ENCODE results near the gene CELA3B. TPM values are rescaled to one million over a fixed set of nuclear protein-coding genes. Genes with fewer than 3 reads are reported as not detected.
"Not testable (repeated sequence)": the region's sequence is repeated elsewhere in the genome, so short reads cannot be mapped to it uniquely, and the experiment has no call there.

Gene CELA3B
- polyA plus RNA-seq, 6 donors from 2014 or later = not detected

DNA sequence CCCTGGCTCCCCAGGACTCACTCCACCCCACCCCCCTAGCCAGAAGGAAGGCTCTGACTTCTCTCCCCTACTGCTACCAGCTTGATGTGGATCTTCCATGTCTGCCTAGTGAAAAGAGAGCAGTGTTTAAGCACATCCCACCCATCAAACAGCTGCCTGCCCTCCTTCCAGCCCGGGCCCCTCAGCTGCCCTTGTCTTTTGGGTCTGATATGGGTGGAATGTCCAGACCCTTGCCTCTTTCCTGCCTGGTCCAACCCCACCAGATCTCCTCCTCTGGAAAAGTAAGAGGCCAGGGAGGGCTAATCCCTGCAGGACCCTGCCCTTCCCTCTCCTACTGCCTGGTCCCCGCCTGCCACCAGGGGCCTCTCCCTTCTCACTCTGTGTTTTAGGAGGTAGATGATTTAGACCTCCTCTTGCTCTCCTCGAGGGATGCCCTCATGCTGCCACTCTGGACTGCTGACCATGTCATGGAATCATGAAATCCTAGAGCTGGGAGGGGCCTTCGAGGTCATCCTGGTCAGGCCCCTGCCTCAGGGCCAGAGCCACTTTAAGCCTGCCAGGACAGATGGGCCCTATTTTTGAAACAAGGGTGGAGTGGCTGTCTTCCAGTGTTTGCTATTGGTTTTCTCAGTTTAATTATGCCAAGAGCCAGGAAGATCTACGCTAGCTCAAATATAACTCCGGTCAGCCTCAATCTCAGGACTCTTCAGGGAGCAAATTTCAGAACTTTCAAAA, 23.9 kb upstream of the CELA3B start:
- no peaks in the 10 kb centered on the region for H3K36me3 Mint-ChIP-seq
- ATAC-seq (ENCODE audit: low read depth in 2 of 2) (no peak), DNase-seq (no peak)
- H3K4me1 Mint-ChIP-seq = peaks cover 0 to 5% (median 0%) of the 10 kb centered on the region in 3 donors
- no peaks in the 10 kb centered on the region for H3K9me3 Mint-ChIP-seq
- H3K4me3 Mint-ChIP-seq = no peak overlapping the region
- no peak overlapping the region for H3K27ac Mint-ChIP-seq
- H3K27me3 Mint-ChIP-seq = peaks cover 0 to 18% (median 16%) of the 10 kb centered on the region in 3 donors

DNA sequence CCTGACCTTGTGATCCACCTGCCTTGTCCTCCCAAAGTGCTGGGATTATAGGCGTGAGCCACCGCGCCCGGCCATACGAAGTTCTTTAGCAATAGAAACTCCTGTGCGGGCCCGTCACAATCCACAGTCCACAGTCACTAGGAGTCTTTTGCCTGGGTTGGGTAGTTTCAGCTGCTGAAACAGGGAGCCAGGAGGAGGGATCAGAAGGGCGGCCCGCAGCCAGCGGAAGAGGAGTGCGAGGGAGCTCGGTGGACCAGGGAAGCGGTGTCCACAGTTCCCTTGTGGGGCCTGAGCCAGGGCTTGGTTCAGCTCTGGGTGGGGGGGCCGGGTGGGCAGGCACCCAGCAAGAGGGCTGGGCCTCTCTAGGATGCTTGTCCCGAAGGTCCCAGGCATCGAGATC, 21.8 kb upstream of the CELA3B start:
- no peak for ATAC-seq (ENCODE audit: low read depth in 2 of 2)
- no peak overlapping the region for H3K4me3 Mint-ChIP-seq
- no peak overlapping the region for H3K27ac Mint-ChIP-seq
- H3K27me3 Mint-ChIP-seq = peaks cover 0 to 23% (median 22%) of the 10 kb centered on the region in 3 donors
- H3K36me3 Mint-ChIP-seq = no peaks in the 10 kb centered on the region
- peaks cover 0 to 5% (median 0%) of the 10 kb centered on the region in 3 donors for H3K4me1 Mint-ChIP-seq
- H3K9me3 Mint-ChIP-seq = no peaks in the 10 kb centered on the region
- no peak for DNase-seq

DNA sequence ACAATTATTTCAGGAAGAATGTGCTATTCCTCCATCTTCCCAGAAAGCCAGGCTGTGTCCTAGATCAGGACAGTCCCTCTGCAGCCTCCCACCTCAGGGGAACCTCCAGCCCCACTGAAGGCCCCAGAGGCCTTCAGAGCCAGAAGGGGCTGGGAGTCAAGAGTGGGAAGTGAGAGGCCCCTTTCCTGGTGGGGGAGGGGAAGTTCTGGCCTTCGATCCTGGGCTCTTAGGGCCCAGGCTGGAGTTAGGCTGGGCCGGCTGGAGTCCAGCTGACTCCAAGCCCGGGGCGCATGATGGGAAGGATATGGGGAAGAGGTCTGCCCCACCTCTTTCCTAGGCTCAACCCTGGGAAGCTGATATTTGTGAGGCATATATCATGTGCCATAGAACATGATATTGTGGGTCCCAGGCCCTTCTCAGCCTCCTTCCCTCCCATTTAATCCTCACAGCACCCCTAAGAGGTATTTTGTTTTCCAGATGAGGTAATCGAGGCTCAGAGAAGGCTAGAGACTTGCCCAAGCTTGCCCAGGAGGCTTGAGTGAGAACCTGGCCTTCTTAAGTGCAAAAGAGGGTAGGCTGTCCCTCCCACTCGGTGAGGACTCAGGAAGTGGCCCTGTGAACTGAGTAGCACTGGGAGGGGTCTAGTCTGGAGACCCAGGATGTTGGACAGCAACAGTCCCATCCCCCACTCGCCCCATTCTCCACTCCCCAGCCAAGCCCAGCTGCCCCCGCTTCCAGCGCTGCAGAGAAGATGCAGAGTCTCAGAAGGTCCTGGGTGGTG, 21.1 kb upstream of the CELA3B start:
- no peak for ATAC-seq (ENCODE audit: low read depth in 2 of 2)
- peaks cover 0 to 5% (median 0%) of the 10 kb centered on the region in 3 donors for H3K4me1 Mint-ChIP-seq
- no peaks in the 10 kb centered on the region for H3K36me3 Mint-ChIP-seq
- H3K9me3 Mint-ChIP-seq = no peaks in the 10 kb centered on the region
- H3K27ac Mint-ChIP-seq = no peak overlapping the region
- DNase-seq = no peak
- H3K4me3 Mint-ChIP-seq = no peak overlapping the region
- peaks cover 0 to 22% (median 21%) of the 10 kb centered on the region in 3 donors for H3K27me3 Mint-ChIP-seq

DNA sequence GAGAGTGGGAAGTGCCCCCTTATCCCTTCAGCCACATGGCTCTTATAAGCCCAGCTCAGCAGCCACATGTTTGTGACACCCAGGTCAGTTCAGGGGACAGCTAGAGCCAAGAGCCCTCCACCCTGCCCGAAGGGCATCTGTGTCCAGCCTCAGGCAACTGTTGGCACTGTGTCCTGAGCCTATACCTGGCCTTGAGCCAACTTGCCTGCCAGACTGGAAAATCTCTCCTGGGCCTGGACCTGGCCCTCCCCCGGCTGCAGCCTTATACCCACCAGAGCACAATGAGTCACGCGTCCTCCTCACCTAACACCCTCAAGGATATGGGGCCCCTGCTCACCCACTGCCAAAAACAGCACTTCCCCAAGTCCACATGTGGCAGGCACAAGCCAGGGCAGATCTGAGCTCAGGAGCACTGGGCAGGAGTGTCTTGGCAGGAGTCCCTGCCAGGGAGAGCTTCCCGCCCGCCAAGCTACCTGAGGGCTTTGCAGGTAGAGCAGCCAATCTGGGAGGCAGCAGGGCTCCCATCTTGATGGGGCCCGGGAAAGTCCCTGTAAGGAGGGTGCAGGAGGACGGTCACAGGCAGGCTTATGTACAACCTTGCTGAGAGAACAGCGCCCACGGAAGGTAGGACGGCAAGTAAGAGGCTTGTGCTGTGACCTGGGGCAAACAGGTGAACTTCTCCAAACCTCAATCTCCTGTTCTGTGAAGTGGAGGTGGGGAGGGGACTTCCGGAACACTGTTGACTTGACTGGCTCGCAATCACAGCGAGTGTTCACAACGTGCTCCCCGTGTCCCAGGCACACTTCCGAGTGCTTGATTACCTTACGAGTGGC, 19.9 kb upstream of the CELA3B start:
- Mint-ChIP-seq H3K9me3 (no peaks in the 10 kb centered on the region), H3K4me1 (peaks cover 0 to 5% (median 0%) of the 10 kb centered on the region in 3 donors), H3K27ac (peak overlapping the region in 1 of 6 donors; percentile 26), H3K27me3 (peaks cover 0 to 22% (median 18%) of the 10 kb centered on the region in 3 donors), H3K4me3 (peak overlapping the region in 1 of 8 donors; percentile 25), H3K36me3 (no peaks in the 10 kb centered on the region)
- DNase-seq = no peak
- peak in 1 of 2 donors; percentile 45 for ATAC-seq (ENCODE audit: low read depth in 2 of 2)

DNA sequence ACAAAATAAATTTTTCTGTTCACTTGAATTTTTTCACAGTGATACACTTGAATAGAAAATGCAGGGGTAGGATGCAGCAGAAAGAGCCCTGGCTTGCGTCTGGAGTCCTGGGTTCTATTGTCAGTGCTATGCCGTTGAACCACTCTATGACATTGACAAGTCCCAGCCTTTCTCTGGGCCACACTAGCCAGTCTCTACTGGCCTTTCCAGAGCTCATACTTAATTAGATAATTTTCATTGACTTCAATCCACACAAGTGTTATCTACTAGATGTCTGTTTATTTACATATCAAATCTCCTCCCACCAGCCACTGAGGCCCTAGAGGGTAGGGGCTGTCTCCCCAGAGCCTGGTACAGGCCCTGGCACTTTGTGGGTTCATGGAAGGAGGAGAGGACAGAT, 15.5 kb upstream of the CELA3B start:
- H3K36me3 Mint-ChIP-seq = no peaks in the 10 kb centered on the region

DNA sequence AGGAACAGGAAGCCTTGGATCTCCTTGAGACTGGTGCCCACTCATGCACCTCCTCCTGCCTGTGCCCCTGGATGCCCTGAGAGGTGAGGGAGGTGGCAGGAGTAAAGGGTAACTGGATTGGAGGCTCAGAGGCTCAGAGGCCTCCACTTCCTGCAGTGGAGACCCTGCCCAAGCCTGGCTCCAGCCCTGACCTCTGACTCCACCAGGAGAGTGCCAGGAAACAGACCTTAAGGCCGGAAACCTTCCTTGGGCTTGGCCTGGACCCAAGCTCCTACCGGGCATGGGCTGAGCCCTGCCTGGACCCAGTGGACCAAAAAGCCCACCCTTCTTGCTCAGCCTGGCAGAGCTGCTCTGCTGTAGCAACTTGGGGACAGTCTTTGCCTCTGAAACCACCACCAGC, 15.0 kb upstream of the CELA3B start:
- H3K4me3 Mint-ChIP-seq = no peak overlapping the region
- DNase-seq (no peak), ATAC-seq (ENCODE audit: low read depth in 2 of 2) (no peak)
- H3K9me3 Mint-ChIP-seq = no peaks in the 10 kb centered on the region
- H3K27me3 Mint-ChIP-seq = peaks cover 11 to 36% (median 27%) of the 10 kb centered on the region in 3 donors
- H3K4me1 Mint-ChIP-seq = peaks cover 3 to 9% (median 4%) of the 10 kb centered on the region in 3 donors
- no peaks in the 10 kb centered on the region for H3K36me3 Mint-ChIP-seq
- H3K27ac Mint-ChIP-seq = peak overlapping the region in 1 of 6 donors; percentile 19

More for the DNA sequence above, 15.5 kb upstream of the CELA3B start:
- H3K4me3 Mint-ChIP-seq = no peak overlapping the region
- no peak for ATAC-seq (ENCODE audit: low read depth in 2 of 2)
- no peaks in the 10 kb centered on the region for H3K9me3 Mint-ChIP-seq
- no peak for DNase-seq
- peaks cover 11 to 35% (median 23%) of the 10 kb centered on the region in 3 donors for H3K27me3 Mint-ChIP-seq
- no peak overlapping the region for H3K27ac Mint-ChIP-seq
- H3K4me1 Mint-ChIP-seq = peaks cover 3 to 11% (median 4%) of the 10 kb centered on the region in 3 donors

DNA sequence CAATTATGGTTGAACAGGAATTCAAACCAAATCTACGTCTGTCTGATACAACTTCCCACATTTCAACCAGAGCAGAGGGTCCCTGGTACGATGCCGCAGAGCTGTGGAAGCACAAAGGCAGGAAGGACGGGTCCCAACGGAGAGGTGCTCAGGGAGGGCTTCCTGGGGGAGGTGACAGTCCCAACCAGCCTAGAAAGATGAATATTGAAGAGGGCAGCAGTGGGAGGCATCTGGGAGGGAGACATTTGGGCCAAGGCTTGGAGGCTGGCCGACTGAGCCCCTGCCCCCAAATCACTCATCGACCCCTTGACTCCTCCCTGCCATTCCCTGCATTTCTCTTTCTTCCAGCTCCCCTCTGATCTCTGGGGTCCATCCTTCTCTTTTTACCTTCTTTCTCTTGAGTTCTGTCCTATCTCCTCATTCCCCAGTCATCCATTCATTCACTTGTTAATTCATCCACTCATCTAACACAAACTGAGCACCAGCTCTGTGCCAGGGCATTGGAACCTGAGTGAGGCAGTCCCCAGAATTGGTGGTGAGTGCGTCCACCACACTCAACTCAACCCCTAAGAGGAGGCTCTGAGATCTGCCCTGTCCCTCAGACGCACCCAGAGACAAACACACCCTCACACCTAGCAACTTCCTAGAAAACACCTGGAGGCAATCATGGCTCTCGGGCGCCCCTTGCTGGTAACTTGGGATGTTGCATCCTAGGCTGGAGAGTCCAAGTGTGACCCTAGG, 13.2 kb upstream of the CELA3B start:
- no peaks in the 10 kb centered on the region for H3K36me3 Mint-ChIP-seq
- peaks cover 3 to 5% (median 4%) of the 10 kb centered on the region in 3 donors for H3K4me1 Mint-ChIP-seq
- H3K27ac Mint-ChIP-seq = peak overlapping the region in 1 of 6 donors; percentile 72
- no peak overlapping the region for H3K4me3 Mint-ChIP-seq
- H3K9me3 Mint-ChIP-seq = no peaks in the 10 kb centered on the region
- DNase-seq = peak; percentile 67
- ATAC-seq (ENCODE audit: low read depth in 2 of 2) = peak; percentile 79 to 88
- peaks cover 10 to 23% (median 11%) of the 10 kb centered on the region in 3 donors for H3K27me3 Mint-ChIP-seq

DNA sequence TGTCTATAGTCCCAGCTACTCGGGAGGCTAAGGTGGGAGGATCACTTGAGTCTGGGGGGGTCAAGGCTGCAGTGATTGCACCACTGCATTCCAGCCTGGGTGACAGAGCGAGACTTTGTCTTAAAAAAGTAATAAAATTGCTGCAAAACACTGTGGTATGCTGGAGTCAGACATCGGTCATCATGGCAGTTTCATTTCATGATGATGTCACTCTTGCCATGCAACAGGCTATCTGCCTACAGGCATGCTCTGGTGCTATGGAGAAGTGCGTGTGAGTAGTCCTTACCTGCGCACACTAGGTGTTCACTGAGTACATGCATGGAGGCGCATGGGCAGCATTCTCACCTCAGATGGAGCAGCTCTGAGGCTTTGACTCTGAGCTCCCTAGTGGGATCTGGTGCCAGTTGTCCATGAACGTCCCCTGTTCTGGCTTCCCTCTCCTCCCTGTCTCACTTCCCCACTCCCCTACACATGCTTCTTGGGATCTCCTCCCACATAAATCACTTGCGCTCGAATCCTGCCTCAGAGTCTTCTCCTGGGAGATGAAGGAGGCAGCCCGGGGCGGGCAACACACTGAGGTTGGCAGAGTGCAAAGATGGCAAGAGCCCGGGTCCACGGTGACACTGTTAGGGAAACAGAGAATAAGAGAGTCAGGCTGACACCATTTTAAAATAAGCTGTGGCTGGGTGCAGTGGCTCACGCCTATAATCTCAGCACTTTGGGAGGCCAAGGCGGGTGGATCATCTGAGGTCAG, 10.4 kb upstream of the CELA3B start:
- ATAC-seq (ENCODE audit: low read depth in 2 of 2) = no peak

DNA sequence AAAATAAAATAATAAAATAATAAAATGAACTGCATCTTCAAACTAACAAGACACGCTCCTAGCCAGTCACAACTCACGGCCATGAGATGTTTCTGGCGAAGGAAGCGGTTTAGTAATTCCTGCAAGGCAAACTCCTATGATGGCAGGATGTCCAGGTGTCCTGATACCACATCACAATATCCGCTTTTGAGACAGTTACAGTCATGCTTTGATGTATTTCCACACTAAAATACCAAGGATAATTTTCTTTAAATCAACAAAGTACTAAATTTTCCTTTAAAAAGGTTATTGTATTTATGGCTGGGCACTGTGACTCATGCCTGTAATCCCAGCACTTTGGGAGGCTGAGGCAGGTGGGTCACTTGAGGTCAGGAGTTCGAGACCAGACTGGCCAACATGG, 9.6 kb upstream of the CELA3B start:
- not testable (repeated sequence) for DNase-seq; H3K4me1 Mint-ChIP-seq; H3K4me3 Mint-ChIP-seq; H3K36me3 Mint-ChIP-seq; H3K9me3 Mint-ChIP-seq; H3K27ac Mint-ChIP-seq; ATAC-seq (ENCODE audit: low read depth in 2 of 2)
- H3K27me3 Mint-ChIP-seq = peaks cover 10 to 26% (median 11%) of the 10 kb centered on the region in 3 donors

More for the DNA sequence above, 10.4 kb upstream of the CELA3B start:
- Mint-ChIP-seq H3K9me3 (no peaks in the 10 kb centered on the region), H3K27ac (no peak overlapping the region), H3K4me3 (no peak overlapping the region), H3K4me1 (peaks cover 3 to 5% (median 4%) of the 10 kb centered on the region in 3 donors), H3K27me3 (peaks cover 10 to 26% (median 11%) of the 10 kb centered on the region in 3 donors), H3K36me3 (no peaks in the 10 kb centered on the region)
- DNase-seq = no peak

DNA sequence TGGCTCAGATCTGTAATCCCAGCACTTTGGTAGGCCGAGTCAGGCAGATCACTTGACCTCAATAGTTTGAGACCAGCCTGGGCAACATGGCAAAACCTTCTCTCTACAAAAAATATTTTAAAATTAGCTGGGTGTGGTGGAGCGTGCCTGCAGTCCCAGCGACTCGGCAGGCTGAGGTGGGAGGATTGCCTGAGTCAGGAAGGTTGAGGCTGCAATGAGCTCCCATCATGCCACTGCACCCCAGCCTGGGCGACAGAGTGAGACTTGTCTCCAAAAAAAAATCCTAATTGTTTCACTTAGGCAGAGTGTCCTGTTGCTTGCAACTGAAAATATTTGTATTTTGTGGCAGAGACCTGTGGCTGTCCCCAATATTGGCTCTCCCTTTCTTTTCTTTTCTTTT, 7.8 kb upstream of the CELA3B start:
- not testable (repeated sequence) for H3K4me3 Mint-ChIP-seq; H3K4me1 Mint-ChIP-seq; ATAC-seq (ENCODE audit: low read depth in 2 of 2); DNase-seq; H3K27ac Mint-ChIP-seq; H3K36me3 Mint-ChIP-seq; H3K9me3 Mint-ChIP-seq
- H3K27me3 Mint-ChIP-seq = peaks cover under 1 to 20% (median 6%) of the 10 kb centered on the region in 3 donors

DNA sequence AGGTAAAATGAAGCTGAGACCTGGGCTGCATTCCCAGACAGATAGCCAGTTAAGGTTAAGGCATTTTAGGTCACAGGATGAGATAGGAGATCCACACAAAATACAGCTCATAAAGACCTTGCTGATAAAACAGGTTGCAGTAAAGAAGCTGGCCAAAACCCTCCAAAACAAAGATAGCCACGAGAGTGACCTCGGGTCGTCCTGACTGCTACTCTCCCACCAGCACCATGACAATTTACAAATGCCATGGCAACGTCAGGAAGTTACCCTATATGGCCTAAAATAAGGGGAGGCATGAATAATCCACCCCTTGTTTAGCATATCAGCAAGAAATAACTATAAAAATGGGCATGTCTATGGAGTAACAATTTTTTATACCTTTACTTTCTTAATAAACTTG, 6.3 kb upstream of the CELA3B start:
- not testable (repeated sequence) for H3K9me3 Mint-ChIP-seq; ATAC-seq (ENCODE audit: low read depth in 2 of 2); DNase-seq; H3K4me1 Mint-ChIP-seq; H3K36me3 Mint-ChIP-seq; H3K4me3 Mint-ChIP-seq
- peaks cover 0 to 14% (median 6%) of the 10 kb centered on the region in 3 donors for H3K27me3 Mint-ChIP-seq
- H3K27ac Mint-ChIP-seq = peak overlapping the region in 1 of 6 donors; percentile 49

DNA sequence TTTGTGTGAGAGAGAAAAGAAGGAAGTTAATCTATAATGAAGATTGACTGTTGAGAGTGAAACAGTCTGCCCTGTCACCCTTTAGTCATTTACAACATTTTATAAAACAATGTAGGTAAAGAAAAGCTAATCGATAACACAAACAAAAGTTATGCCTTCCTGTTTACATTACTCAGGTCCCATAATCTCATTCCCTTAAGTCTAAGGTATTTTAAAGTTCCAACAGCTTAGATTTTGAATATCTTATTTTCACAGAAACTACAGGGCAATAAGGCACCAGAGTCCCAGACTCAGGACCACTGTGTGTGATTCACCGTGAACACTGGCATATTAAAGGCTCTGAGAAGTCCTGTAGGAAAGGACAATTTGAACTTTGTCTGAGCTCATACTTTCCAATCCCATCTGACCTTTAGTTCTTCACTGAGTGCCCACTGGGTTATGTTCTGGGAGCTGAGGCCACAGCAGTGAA, 3.8 kb upstream of the CELA3B start:
- H3K36me3 Mint-ChIP-seq; H3K27ac Mint-ChIP-seq; H3K4me1 Mint-ChIP-seq; DNase-seq; H3K9me3 Mint-ChIP-seq; H3K4me3 Mint-ChIP-seq; ATAC-seq (ENCODE audit: low read depth in 2 of 2): not testable (repeated sequence)
- H3K27me3 Mint-ChIP-seq = peaks cover 4 to 14% (median 7%) of the 10 kb centered on the region in 3 donors
